GM19238 (cell line): ENCODE measurements around the gene UBN1.

Experiments used
- DNase-seq: peaks from one replicate; pipeline ENCODE4 v3.0.0; 2011; ENCODE audit warnings: low spot score; ENCODE audit not compliant: insufficient read length

UBN1 gene, protein sequence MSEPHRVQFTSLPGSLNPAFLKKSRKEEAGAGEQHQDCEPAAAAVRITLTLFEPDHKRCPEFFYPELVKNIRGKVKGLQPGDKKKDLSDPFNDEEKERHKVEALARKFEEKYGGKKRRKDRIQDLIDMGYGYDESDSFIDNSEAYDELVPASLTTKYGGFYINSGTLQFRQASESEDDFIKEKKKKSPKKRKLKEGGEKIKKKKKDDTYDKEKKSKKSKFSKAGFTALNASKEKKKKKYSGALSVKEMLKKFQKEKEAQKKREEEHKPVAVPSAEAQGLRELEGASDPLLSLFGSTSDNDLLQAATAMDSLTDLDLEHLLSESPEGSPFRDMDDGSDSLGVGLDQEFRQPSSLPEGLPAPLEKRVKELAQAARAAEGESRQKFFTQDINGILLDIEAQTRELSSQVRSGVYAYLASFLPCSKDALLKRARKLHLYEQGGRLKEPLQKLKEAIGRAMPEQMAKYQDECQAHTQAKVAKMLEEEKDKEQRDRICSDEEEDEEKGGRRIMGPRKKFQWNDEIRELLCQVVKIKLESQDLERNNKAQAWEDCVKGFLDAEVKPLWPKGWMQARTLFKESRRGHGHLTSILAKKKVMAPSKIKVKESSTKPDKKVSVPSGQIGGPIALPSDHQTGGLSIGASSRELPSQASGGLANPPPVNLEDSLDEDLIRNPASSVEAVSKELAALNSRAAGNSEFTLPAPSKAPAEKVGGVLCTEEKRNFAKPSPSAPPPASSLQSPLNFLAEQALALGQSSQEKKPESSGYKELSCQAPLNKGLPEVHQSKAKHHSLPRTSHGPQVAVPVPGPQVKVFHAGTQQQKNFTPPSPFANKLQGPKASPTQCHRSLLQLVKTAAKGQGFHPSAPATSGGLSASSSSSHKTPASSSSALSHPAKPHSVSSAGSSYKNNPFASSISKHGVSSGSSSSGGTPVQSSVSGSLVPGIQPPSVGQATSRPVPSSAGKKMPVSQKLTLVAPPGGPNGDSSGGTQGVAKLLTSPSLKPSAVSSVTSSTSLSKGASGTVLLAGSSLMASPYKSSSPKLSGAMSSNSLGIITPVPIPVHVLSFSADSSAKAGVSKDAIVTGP (N-terminal part only)

DNA sequence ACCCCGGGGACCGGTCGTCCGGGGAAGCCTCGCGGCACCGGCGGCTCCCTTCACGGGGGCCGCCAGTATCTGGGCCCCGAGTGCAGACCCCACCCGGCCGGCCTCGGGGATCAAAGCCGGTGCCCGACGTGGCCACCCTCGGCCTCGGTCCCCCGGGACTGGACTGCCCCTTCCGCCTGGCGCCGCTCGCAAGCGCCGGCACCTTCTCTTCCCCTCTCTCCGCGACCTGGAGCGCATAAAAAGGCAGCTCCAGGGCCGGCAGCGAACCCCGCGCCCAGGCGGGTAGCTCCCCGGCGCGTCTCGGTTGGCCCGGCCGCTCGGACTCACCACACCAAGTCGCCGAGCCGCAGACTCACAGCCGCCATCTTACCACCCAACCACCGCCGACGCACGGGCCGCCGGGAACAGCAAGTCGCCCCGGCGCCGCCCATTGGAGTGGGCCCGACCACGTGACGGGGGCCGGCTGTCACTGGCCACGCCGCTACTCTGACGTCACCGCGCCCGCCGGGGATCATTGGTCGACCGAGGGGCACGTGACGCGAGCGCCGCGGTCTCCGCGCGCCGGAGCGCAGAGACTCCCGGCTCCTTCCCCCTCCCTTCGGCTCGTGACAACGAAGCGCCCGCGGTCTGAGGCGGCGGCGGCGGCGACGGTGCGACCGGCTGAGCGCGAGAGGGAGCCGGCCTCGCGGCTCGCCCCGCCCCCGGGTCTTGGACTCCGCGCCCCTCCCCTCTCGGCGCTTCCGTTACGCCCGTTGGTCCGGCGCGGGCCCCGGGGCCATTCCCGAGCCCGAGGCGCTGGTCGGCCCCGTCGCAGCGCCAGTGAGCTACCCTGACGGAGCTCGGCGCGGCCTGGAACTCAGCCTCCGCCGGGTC, at the start of gene UBN1, which contains the start of gene GLYR1:
UBN1 (plus strand) TSS at position 581 of the 873 bp plus-strand sequence. CDS start 5,437 bp downstream, outside the sequence.
GLYR1 (minus strand) TSS at position 388 of the 873 bp plus-strand sequence; CDS start at position 365, 23 bp downstream.
- peak; percentile 97 for DNase-seq

DNA sequence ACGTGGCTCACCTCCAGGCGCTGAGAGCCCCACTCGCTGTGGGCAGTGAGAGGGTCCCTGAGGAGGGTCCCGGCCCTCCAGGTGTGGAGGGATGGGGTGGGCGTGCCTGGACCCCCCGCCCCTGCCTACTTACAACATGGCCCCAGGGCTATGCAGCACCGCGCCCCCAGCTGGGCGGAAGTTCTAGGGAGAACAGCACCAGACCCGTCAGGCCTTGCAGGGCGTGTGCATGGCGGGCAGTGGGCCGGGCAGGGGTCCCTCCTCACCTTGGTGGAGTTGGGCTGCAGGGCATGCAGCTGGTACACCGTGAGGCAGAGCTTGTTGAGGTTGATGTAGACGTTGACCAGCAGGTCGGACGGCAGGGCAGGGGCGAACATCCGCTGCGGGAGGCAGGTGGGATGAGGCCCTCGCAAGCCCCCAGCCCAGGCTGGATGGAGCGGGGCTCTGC, 49.5 kb upstream of the UBN1 start:
- no peak for DNase-seq

DNA sequence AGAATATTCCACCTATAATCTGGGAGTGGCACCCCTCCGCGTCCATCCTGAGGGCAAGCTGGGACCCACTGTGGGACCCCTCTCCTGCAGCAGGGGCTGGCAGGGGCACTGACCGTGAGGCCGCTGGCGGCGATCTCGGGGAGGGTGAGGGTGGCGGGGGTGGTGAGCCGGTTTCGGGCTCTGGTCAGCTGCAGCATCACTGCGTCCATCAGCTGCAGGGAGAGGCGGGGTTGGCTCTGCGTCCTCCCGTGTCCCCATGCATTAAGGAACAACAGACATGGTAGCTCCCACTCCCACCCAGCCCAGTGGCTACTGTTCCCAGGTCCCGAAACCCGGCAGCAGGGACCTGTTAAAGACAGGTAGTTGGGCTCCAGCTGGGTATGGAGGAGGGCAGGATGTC, 48.8 kb upstream of the UBN1 start:
- no peak for DNase-seq

DNA sequence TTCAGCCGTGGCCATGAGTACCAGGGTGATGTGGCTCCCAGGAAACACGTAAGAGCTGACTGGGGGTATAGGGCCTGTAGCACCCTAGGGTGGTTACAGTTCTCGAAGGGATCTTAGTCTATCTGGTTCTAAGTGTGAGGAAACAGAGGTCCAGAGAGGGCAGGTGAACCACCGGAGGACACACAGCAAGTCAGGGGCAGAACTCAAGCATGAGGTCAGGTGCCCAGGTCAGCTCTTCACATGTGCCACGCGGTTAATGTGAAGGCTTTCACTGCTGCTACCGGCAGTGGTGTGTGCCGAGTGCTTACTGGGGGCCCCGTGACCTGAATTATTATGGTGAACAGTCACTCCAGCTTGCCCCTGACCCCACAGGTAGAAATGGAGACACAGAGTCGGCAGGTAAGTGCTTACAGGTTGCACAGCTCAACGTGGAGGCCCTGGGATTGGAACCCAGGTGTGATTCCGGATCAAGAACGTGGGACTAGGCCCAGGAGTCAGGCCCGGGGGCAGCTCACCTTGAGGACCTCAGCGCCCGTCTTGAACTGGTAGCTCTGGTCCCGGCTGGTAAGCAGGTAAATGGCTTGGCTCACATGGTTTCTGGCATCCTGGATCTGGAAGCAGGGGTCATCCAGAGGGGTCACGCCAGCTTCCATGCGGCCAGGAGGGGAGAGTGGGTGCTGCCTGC, 48.0 kb upstream of the UBN1 start:
- DNase-seq: no peak

DNA sequence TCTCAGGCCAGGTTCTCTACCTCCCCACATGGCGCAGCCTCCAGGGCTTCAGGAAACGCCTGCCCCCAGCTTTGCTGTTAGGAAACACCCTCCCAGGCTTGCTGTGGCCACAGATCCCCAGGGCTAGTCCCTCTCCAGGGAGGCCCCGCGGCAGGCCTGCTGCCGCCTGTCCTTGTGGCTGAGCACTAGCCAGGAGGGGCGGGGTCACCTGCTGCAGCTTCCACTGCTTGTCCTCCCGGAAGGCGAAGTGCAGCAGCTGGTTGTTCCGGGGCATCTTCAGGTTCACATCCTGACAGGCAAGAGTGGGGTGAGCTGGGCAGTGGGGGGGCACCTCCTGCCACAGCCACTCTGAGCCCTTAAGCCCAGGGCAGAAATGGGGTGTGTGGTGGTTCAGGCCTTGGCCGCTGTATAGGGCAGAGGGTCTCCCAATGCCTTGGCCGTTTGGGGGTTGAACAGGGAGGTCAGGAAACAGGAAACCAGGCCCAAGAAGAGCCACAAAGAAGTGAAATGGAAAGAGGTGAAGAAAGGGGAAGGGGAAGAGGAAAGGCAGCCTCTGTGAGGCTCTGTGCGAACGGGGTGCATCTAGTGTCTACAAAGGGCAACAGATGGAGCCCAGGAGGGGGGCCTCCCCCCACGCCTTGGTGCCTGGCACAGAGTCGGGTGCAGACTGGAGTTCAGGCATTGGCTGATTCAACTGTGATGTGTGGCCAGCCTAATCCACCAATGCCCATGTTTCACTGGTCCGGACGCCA, 46.8 kb upstream of the UBN1 start:
- DNase-seq: peak; percentile 53

DNA sequence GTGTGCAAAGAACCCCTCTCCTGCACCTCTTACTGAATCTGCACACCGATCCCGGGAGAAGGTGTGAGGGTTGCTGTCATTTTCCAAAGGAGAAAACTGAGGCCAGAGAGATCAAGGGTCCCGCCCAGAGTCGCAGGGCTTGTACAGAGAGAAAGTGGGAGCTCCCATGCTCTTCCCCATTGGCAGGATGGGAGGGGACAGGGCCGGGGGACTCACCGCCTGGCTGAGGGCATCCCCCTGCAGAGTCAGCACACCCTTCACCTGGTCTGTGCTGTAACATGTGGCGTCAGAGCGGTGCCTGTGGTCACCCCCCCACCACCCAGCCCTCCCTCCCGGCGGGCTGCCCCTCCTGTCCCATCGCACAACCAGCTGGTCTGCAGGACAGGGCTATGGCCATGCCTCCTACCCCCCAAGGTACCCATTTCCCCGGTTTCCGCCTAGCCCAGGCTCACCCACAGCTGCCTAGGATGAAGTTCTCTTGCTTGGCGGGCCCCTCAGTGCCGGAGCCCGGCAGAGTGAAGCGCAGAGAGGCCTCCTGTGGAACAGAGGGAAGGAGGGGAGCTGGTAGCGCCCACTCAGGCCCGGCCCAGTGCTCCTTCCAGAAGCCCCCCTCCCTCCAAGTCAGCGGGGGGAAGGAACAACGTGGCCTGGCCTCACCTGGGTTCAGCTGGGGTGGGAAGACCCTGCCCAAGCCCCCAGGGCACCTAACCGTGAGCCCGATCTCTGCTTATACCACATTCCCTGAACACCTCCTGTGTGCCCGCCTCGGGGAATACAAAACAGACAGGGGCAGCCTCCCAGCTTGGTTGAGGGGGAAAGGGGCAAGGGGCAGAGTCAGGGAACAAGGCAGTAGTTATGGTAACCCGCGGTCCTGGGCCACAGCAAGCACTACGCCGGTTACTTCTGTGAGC, 46.0 kb upstream of the UBN1 start:
- DNase-seq: no peak

DNA sequence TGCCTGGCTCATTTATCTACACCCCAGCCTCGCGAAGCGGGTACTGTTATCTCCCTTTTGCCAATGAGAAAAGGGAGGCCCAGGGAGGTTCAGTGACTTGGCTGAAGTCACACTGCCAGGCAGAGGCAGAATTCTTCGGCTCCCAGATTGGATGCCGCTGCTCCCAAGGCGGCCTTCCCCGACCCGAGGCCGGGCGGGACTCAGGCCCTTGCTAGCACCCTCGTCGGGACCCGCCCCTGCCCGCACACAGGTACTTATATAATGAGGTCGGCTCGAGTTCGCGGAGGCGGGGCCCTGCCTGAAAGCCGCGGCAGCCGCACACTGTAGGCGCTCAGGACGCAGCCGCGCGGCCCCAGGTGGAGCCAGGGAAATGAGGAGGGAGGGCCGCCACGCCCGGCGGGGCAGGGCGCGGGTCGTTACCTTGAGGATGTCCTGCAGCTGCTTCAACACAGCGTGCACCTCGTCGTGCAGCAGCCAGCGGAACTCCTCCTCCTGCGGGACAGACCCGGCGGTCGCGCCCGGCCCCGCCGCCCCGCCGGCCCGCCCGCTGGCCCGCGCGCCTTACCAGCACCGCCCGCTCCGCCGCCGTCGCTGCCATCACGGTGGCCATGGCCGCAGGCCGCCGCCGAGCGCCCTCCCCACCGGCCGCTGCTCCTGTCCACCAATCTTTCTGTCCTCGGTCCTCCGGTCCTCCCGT, 45.2 kb upstream of the UBN1 start, which contains the start of gene ROGDI:
ROGDI (minus strand) TSS at position 672 of the 697 bp plus-strand sequence; CDS start at position 610, 62 bp downstream.
- peak; percentile 71 for DNase-seq

DNA sequence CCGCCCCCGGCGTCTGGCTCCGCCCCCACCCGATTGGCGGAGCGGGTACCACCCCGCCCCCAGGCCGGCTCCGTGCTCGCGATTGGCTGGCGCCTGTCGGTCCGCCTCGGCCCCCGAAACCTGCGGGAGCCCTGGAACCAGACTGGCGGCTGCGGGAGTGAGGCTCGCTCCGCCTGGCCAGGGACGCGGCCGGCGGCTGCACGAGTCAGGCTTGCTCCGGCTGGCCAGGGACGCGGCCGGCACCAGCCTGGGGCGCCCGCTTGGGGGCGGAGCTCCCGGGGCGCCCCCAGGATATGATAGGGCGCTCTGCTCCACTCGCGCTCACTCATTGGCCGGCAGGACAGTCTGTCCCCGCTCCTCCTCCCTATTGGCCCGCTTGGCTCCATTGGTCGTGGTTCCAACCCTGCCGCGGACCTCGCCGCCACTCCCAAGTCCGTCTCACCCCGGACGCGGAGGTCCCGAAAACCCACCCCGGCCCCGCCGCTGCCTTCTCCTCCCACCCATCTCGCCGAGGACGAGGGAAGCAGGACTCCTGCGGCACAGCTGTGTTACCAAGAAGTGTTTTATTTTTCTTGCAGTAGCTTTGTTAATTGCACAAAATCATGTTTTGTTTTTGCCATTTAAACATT, 44.5 kb upstream of the UBN1 start:
- peak; percentile 99 for DNase-seq

DNA sequence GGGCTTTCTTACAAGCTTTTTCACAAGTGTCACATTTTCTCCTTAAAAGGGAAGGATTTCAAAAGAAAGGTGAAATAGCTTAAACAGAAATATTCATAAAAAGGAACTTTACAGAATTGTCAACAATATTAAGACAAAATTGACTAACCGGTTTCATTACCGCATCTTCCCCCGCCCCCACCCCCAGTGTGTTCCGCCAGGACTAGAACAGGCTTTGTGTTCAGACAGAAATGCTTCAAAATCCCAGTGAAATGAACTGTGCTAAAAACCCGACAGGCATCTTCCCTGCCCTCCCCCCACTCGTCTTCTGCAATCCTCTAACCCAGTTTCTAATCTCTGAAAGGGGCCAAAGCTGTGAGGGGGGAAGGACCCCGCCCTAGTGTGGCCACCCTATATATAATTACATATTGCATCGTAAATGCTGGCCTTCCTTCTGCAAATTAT, 43.9 kb upstream of the UBN1 start:
- DNase-seq: no peak

DNA sequence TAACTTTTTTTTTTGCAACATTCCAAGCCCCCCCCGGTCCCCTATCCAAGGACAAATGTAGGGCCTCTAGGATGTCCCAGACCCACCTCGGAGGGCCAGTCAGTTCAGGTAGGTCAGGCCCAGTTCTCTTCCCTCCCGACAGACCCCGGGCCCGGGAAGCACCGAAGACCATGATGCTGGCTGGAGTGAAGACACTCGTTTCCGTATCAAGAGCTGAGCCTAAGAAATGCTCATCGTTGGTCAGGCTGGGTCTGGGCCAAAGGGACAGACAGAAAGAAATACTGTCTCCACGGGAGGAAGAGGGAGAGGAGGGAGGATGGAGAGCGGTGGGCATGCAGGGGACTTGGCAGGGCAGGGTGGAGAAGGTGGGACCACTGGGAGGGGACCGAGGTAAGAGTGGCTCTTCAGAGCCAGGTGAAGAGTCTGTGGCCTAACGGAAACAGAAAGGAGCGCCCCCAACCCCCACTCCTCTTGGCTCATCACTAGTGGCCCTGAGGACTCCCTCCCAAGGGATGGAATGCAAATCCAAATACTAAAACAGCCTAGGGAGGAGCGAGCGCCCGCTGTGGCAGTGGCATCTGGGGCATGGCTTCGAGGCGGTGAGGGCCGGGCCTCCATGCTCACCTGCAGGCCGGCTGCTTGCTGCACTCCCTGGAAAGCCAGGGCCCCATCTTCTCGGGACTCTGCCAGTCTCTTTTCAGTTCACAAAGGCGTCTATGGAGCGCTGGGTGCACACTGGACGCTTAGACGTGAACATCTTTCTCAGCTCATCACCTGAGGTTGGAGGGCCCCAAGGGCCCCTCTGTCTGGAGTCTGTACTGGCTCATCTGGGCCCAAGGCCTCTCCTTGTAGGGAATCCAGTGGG, 43.2 kb upstream of the UBN1 start:
- DNase-seq: no peak

DNA sequence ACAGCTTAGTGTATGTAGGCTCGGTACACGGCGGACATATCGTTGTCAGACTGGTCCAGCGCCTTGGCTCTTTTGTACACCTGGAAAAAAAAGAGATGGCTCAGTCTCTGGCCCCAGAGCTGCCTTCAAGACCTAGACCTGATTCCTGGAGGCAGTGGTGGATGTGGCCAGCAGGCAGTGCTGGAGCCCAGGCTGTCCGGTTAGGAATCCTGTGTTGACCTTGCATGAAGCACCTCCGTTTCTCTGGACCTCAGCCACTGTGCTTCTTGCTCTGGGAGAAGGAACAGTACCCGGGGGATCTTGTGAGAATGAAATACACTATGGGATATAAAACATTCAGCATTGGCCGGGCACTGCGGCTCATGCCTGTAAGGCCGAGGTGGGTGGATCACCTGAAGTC, 42.0 kb upstream of the UBN1 start:
- DNase-seq: no peak

DNA sequence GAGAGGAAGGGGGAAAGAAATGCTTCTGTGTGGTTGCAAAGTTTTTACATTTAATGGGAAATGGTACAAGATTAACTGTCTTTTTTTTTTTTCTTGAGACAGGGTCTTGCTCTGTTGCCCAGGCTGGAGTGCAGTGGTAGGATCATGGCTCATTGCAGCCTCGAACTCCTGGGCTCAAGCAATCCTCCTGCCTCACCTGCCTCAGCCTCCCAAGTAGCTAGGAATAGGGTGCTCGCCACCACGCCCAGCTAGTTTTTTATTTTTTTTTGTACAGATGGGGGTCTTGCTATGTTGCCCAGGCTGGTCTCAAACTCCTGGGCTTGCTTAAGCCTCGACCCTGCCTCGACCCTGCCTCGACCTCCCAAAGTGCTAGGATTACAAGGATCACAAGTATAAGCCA, 41.0 kb upstream of the UBN1 start:
- no peak for DNase-seq

DNA sequence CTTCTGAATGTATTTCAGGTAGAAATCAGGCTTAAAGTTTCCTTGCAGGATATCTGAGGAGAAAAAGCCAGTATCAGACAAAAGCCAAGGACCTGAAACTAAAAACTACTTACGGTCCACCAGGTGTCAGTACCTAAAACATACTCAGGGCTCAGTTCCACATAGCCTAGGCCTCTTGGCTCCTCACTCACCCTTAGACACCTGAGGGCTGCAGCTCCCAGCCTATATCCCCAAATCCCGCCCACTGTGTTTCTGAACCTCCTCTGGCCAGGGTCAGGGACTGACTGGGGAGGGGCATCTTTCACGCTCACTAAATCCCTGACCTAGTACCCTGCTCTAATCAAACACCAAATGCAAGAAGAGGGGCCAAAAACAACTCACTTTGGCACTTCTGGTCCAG, 36.0 kb upstream of the UBN1 start:
- no peak for DNase-seq

DNA sequence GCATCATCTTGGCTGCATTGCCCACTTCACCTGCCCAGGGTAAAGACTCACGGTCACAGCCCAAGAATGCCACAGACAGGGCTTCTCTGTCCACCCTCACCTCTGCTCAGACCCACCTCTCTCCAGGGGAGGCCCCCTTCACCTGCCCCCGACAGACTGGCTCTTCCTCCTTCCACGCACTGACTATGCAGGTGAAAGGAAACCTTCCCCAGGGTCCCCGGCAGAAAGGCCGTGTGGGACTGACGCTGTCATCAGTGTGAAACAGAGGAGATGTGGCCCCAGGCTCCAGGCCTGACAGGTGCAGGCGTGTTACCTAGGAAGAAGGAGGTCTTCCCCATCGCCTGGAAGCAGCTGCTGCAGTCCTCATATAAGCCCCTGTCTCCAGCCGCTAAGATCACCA, 35.5 kb upstream of the UBN1 start:
- no peak for DNase-seq

DNA sequence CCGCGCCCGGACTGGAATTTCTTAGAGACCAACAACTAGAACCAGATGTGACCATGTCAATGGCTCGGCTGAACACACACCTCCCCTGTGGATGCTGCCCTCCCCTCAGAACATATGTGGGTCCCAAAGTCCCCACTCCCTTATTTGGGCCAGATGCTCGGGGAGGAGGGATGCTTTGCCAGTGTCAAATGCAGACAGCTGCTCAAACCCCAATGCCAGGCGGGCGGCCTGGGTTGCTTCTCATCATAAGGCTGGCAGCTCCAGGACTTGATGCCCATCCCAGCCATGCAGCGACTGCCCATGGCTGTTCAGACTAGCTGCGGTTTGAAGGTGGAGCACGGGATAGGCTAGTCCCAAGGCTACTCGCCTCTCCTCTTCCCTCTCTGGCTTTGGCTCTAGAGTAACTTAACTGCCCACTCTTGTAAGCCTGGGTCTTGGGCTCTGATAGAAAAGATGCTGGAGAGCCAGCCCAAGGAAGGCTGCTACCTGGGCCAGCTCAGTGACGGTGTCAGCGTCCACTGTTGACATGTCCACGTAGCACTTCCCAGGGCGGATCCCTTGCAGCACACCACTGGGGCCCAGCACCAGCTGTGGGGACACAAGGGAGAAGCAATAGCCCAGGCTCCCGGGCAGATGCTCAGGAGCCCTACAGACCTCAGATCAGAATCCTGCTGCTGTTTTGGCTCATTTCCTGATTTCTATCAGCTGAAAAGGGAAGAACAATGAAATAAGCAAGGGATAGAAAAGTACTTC, 33.9 kb upstream of the UBN1 start:
- no peak for DNase-seq
